ENCODE data around the gene TELO2. TPM values are rescaled to one million over a fixed set of nuclear protein-coding genes. Genes with fewer than 3 reads are reported as not detected.

TELO2 gene
- total and polyA plus RNA-seq, 4 donors, result 12.9 to 19.3 (median 16.2) TPM

- no peaks in the 10 kb centered on the region for H3K9me3 ChIP-seq (ENCODE audit: control insufficient read depth in 4 of 4, low read length in 3 of 4)
- no peak overlapping the region for H3K4me3 ChIP-seq (ENCODE audit: low read depth in 1 of 3, low read length in 3 of 3)
- H3K27me3 ChIP-seq (ENCODE audit: control insufficient read depth in 4 of 4, insufficient read depth in 4 of 4, low read length in 3 of 4), result no peaks in the 10 kb centered on the region
- no peaks in the 10 kb centered on the region for H3K36me3 ChIP-seq (ENCODE audit: control insufficient read depth in 4 of 4, insufficient read depth in 3 of 4, low read depth in 1 of 4, low read length in 3 of 4)
- DNase-seq (ENCODE audit: low spot score), result no peak
- TF ChIP-seq RAD21 (IDR thresholded peaks at IDR 0.05) (peak in 1 of 2 donors; percentile 22), YY1 (IDR thresholded peaks at IDR 0.05) (no peak), NR2F2 (IDR thresholded peaks at IDR 0.05) (peak; percentile 11)
- H3K27ac ChIP-seq (ENCODE audit: low read depth in 1 of 2, low read length in 2 of 2), result no peak overlapping the region
- H3K9ac ChIP-seq (ENCODE audit: low read depth in 1 of 2, low read length in 2 of 2), result no peak overlapping the region
- 40% methylated on average over 5 of the region's 5 CpGs for whole genome bisulfite sequencing
- H3K4me1 ChIP-seq (ENCODE audit: control insufficient read depth in 4 of 4, insufficient read depth in 4 of 4, low read length in 3 of 4), result peaks cover 2 to 21% (median 7%) of the 10 kb centered on the region in 4 donors
Measured at GRCh38 chr16:1548233-1548632, 55.1 kb downstream of the TELO2 start.

GRCh38 chr16:1548727-1549126 is 55.6 kb downstream of the TELO2 start:
- Histone ChIP-seq H3K36me3 (ENCODE audit: control insufficient read depth in 4 of 4, insufficient read depth in 3 of 4, low read depth in 1 of 4, low read length in 3 of 4) (no peaks in the 10 kb centered on the region), H3K27ac (ENCODE audit: low read depth in 1 of 2, low read length in 2 of 2) (no peak overlapping the region), H3K9ac (ENCODE audit: low read depth in 1 of 2, low read length in 2 of 2) (no peak overlapping the region), H3K4me3 (ENCODE audit: low read depth in 1 of 3, low read length in 3 of 3) (no peak overlapping the region), H3K27me3 (ENCODE audit: control insufficient read depth in 4 of 4, insufficient read depth in 4 of 4, low read length in 3 of 4) (no peaks in the 10 kb centered on the region), H3K4me1 (ENCODE audit: control insufficient read depth in 4 of 4, insufficient read depth in 4 of 4, low read length in 3 of 4) (peaks cover 2 to 21% (median 7%) of the 10 kb centered on the region in 4 donors), H3K9me3 (ENCODE audit: control insufficient read depth in 4 of 4, low read length in 3 of 4) (no peaks in the 10 kb centered on the region)
- WGBS, result 89% methylated on average over 23 of the region's 23 CpGs
- TF ChIP-seq CTCF (IDR thresholded peaks at IDR 0.05; ENCODE audit: low read depth, low read length, missing input control) (no peak), FOXA2 (IDR thresholded peaks at IDR 0.05) (no peak), NR2F2 (IDR thresholded peaks at IDR 0.05) (no peak), TAF1 (conservative IDR thresholded peaks at IDR 0.05) (no peak), RXRA (IDR thresholded peaks at IDR 0.05) (no peak), HNF4A (conservative IDR thresholded peaks at IDR 0.05) (no peak), REST (IDR thresholded peaks at IDR 0.05) (no peak), SP1 (IDR thresholded peaks at IDR 0.05) (no peak), JUND (IDR thresholded peaks at IDR 0.05) (no peak), GABPA (IDR thresholded peaks at IDR 0.05 in 1 of 2, conservative IDR thresholded peaks at IDR 0.05 in 1 of 2) (no peak), FOXA1 (IDR thresholded peaks at IDR 0.05) (no peak), YY1 (IDR thresholded peaks at IDR 0.05) (no peak), HNF4G (IDR thresholded peaks at IDR 0.05) (no peak), RAD21 (IDR thresholded peaks at IDR 0.05) (no peak), MAX (IDR thresholded peaks at IDR 0.05) (no peak), ATF3 (IDR thresholded peaks at IDR 0.05) (no peak), EGR1 (IDR thresholded peaks at IDR 0.05; ENCODE audit: low read depth in 2 of 2) (no peak), ZBTB33 (IDR thresholded peaks at IDR 0.05) (no peak)
- no peak for DNase-seq (ENCODE audit: low spot score)
